BJ (cell line): Measurements from ENCODE around the gene CXCL10. TPM values are rescaled to one million over a fixed set of nuclear protein-coding genes. Genes with fewer than 3 reads are reported as not detected.

Experiments used
- CTCF ChIA-PET: fragments of 350-600 bp; formaldehyde crosslinking; extraction: SDS; loops from one replicate; lab custom pipeline; 2021; ENCODE audit warnings: antibody characterized with exemption, inconsistent platforms; lab: Yijun Ruan, JAX
- POLR2A ChIA-PET: fragments of 300-600 bp; sonication (Branson Sonifier 250); formaldehyde crosslinking; extraction: SDS; loops from one replicate; lab custom pipeline; 2021; ENCODE audit warnings: antibody characterized with exemption; lab: Charles Lee
- DNase-seq: peaks from one replicate; pipeline ENCODE4 v3.0.0-alpha.2; 2011; ENCODE audit warnings: low read depth
- H3K27me3 ChIP-seq: 2 replicates; pipeline ENCODE4 v1.6.0; 2011; ENCODE audit warnings: low read length; ENCODE audit not compliant: control insufficient read depth, insufficient read depth
- H3K36me3 ChIP-seq: 2 replicates; pipeline ENCODE4 v1.5.1; 2011; ENCODE audit warnings: low read length; ENCODE audit not compliant: control insufficient read depth, insufficient read depth
- H3K4me3 ChIP-seq: 2 replicates; pipeline ENCODE4 v1.5.1; 2011; ENCODE audit warnings: low read depth, mild to moderate bottlenecking, control low read depth, low read length
- CTCF ChIP-seq: IDR thresholded peaks from 2 replicates; pipeline ENCODE4 v1.5.1; 2011; ENCODE audit warnings: low read depth, mild to moderate bottlenecking, control low read depth, inconsistent platforms, low read length, moderate library complexity; ENCODE audit not compliant: insufficient read depth
- polyA plus RNA-seq: library from polyadenylated mRNA; depleted of rRNA; stranded (reverse); fragments of >200 nt; gene quantifications from 2 replicates; pipeline ENCODE4 v1.2.3, GENCODE V29; 2011

The CXCL10 gene
- polyA plus RNA-seq, 1 experiment = not detected

- Histone ChIP-seq H3K27me3 (peaks cover 12% of the 10 kb centered on the region), H3K36me3 (no peaks in the 10 kb centered on the region), H3K4me3 (no peak overlapping the region)
- ChIA-PET POLR2A (no interaction called here), CTCF (interaction anchor here (0.7 to 1.6 kb wide), 4 partner anchors 11 to 41 kb away, joined by 3 to 4 read pairs (median 3); no protein-coding TSS in a partner anchor)
- DNase-seq = no peak
- TF ChIP-seq CTCF = no peak
Observed at GRCh38 chr4:76036855-76037254, 13.6 kb upstream of the CXCL10 start.

GRCh38 chr4:76035799-76036380 is 12.6 kb upstream of the CXCL10 start, which contains the start of gene CXCL11:
Gene CXCL11, minus strand, starts transcription at chr4:76036070. Its CDS starts 83 bp downstream, at chr4:76035987.
- no peak for DNase-seq
- Histone ChIP-seq H3K27me3 (peaks cover 10% of the 10 kb centered on the region), H3K36me3 (no peaks in the 10 kb centered on the region), H3K4me3 (no peak within 1 kb of the TSS)
- TF ChIP-seq CTCF = no peak
- ChIA-PET CTCF (interaction anchor here (0.9 to 1.6 kb wide), 3 partner anchors 10 to 39 kb away, joined by 3 read pairs; no protein-coding TSS in a partner anchor), POLR2A (no interaction called here)

- ChIA-PET POLR2A (no interaction called here), CTCF (interaction anchor here (0.9 kb wide), 1 partner anchor 11 kb away, joined by 3 read pairs; no protein-coding TSS in a partner anchor)
- TF ChIP-seq CTCF = no peak
- no peak for DNase-seq
- peaks cover 8% of the 10 kb centered on the region for H3K27me3 ChIP-seq
- H3K36me3 ChIP-seq = no peaks in the 10 kb centered on the region
- H3K4me3 ChIP-seq = no peak overlapping the region
Observed at GRCh38 chr4:76035141-76035540, 11.8 kb upstream of the CXCL10 start.

- Histone ChIP-seq H3K4me3 (no peak overlapping the region), H3K36me3 (no peaks in the 10 kb centered on the region), H3K27me3 (peaks cover 9% of the 10 kb centered on the region)
- TF ChIP-seq CTCF = no peak
- CTCF ChIA-PET = no interaction called here
- POLR2A ChIA-PET = no interaction called here
- DNase-seq = no peak
Observed at GRCh38 chr4:76029300-76029699, 6.0 kb upstream of the CXCL10 start.

GRCh38 chr4:76028350-76028765 is 5.1 kb upstream of the CXCL10 start:
- ChIA-PET POLR2A (no interaction called here), CTCF (no interaction called here)
- DNase-seq = no peak
- Histone ChIP-seq H3K4me3 (no peak overlapping the region), H3K27me3 (peaks cover 8% of the 10 kb centered on the region), H3K36me3 (no peaks in the 10 kb centered on the region)
- TF ChIP-seq CTCF = no peak
